ENCODE measurements around the gene GALNT7. TPM values are rescaled to one million over a fixed set of nuclear protein-coding genes. Genes with fewer than 3 reads are reported as not detected.
"Not testable (repeated sequence)": the region's sequence is repeated elsewhere in the genome, so short reads cannot be mapped to it uniquely, and the experiment has no call there.

The GALNT7 gene
- total RNA-seq, 1 donor from 2014 or later = 29.6 TPM

GRCh38 chr4:173165706-173166105 is 2.9 kb upstream of the GALNT7 start:
- DNase-seq (ENCODE audit: low spot score) = no peak

- DNase-seq (ENCODE audit: low spot score) = no peak
These were observed 2.1 kb upstream of the GALNT7 start for GRCh38 chr4:173166491-173166890.

GRCh38 chr4:173167758-173168395 is 734 bp upstream of the GALNT7 start:
- DNase-seq (ENCODE audit: low spot score) = peak; percentile 63

- DNase-seq (ENCODE audit: low spot score) = no peak
These were observed 492 bp downstream of the GALNT7 start for GRCh38 chr4:173169178-173169427.

- DNase-seq (ENCODE audit: low spot score) = peak; percentile 77
These were observed 994 bp downstream of the GALNT7 start for GRCh38 chr4:173169428-173170181.

- peak; percentile 75 for DNase-seq (ENCODE audit: low spot score)
These were observed 1.7 kb downstream of the GALNT7 start for GRCh38 chr4:173170182-173170778.

GRCh38 chr4:173171098-173171497 is 2.5 kb downstream of the GALNT7 start:
- no peak for DNase-seq (ENCODE audit: low spot score)

- DNase-seq (ENCODE audit: low spot score) = no peak
These were observed 3.4 kb downstream of the GALNT7 start for GRCh38 chr4:173171987-173172386.

- DNase-seq (ENCODE audit: low spot score) = no peak
These were observed 5.6 kb downstream of the GALNT7 start for GRCh38 chr4:173174184-173174583.

- DNase-seq (ENCODE audit: low spot score) = no peak
These were observed 6.0 kb downstream of the GALNT7 start for GRCh38 chr4:173174594-173175012.

- DNase-seq (ENCODE audit: low spot score) = no peak
These were observed 7.4 kb downstream of the GALNT7 start for GRCh38 chr4:173176010-173176409.

GRCh38 chr4:173177232-173177631 is 8.6 kb downstream of the GALNT7 start:
- DNase-seq (ENCODE audit: low spot score) = no peak

GRCh38 chr4:173178144-173178543 is 9.5 kb downstream of the GALNT7 start:
- no peak for DNase-seq (ENCODE audit: low spot score)

GRCh38 chr4:173181848-173182247 is 13.2 kb downstream of the GALNT7 start:
- peak; percentile 48 for DNase-seq (ENCODE audit: low spot score)

- peak; percentile 45 for DNase-seq (ENCODE audit: low spot score)
These were observed 13.8 kb downstream of the GALNT7 start for GRCh38 chr4:173182403-173182802.

- DNase-seq (ENCODE audit: low spot score) = not testable (repeated sequence)
These were observed 15.1 kb downstream of the GALNT7 start for GRCh38 chr4:173183659-173184247.

GRCh38 chr4:173185847-173186510 is 17.4 kb downstream of the GALNT7 start:
- peak; percentile 46 for DNase-seq (ENCODE audit: low spot score)

GRCh38 chr4:173187732-173188131 is 19.1 kb downstream of the GALNT7 start:
- no peak for DNase-seq (ENCODE audit: low spot score)

- DNase-seq (ENCODE audit: low spot score) = no peak
These were observed 20.0 kb downstream of the GALNT7 start for GRCh38 chr4:173188648-173189047.

- no peak for DNase-seq (ENCODE audit: low spot score)
These were observed 20.6 kb downstream of the GALNT7 start for GRCh38 chr4:173189117-173189693.

- DNase-seq (ENCODE audit: low spot score) = no peak
These were observed 23.0 kb downstream of the GALNT7 start for GRCh38 chr4:173191623-173192041.
